KOPT-K1 (cell line): ENCODE results near the gene SLITRK2.

Experiments
- H3K27ac ChIP-seq: fragments of 200-600 bp; sonication (generic); 2 replicates; pipeline ENCODE4 v1.5.1; 2016; ENCODE audit warnings: antibody characterized with exemption, mild to moderate bottlenecking, low read depth, low read length; ENCODE audit not compliant: poor library complexity, severe bottlenecking
- H3K36me3 ChIP-seq: fragments of 200-600 bp; sonication (generic); 2 replicates; pipeline ENCODE4 v1.5.1; 2017; ENCODE audit warnings: antibody characterized with exemption, mild to moderate bottlenecking, low read length, moderate library complexity; ENCODE audit not compliant: insufficient read depth
- H3K9me3 ChIP-seq: fragments of 200-600 bp; sonication (generic); 2 replicates; pipeline ENCODE4 v1.5.1; 2017; ENCODE audit warnings: antibody characterized with exemption, low read length, mild to moderate bottlenecking; ENCODE audit not compliant: insufficient read depth, poor library complexity, severe bottlenecking

Gene SLITRK2

GRCh38 chrX:145832796-145833195, 15.2 kb downstream of the SLITRK2 start:
- Histone ChIP-seq H3K36me3 (no peaks in the 10 kb centered on the region), H3K9me3 (no peaks in the 10 kb centered on the region), H3K27ac (no peak overlapping the region)

- Histone ChIP-seq H3K36me3 (no peaks in the 10 kb centered on the region), H3K9me3 (no peaks in the 10 kb centered on the region), H3K27ac (no peak overlapping the region)
Observed at GRCh38 chrX:145840531-145840930, 22.9 kb downstream of the SLITRK2 start.

- Histone ChIP-seq H3K9me3 (no peaks in the 10 kb centered on the region), H3K27ac (no peak overlapping the region), H3K36me3 (no peaks in the 10 kb centered on the region)
Observed at GRCh38 chrX:145843146-145843904, 25.7 kb downstream of the SLITRK2 start.

- Histone ChIP-seq H3K27ac (no peak overlapping the region), H3K9me3 (no peaks in the 10 kb centered on the region), H3K36me3 (no peaks in the 10 kb centered on the region)
Observed at GRCh38 chrX:145844886-145845285, 27.3 kb downstream of the SLITRK2 start.

GRCh38 chrX:145848448-145848847, 30.8 kb downstream of the SLITRK2 start:
- no peak overlapping the region for H3K27ac ChIP-seq
- no peaks in the 10 kb centered on the region for H3K36me3 ChIP-seq
- H3K9me3 ChIP-seq, result no peaks in the 10 kb centered on the region

- Histone ChIP-seq H3K36me3 (no peaks in the 10 kb centered on the region), H3K27ac (no peak overlapping the region), H3K9me3 (no peaks in the 10 kb centered on the region)
Observed at GRCh38 chrX:145848857-145849256, 31.2 kb downstream of the SLITRK2 start.

GRCh38 chrX:145853181-145853580, 35.6 kb downstream of the SLITRK2 start:
- Histone ChIP-seq H3K27ac (no peak overlapping the region), H3K36me3 (no peaks in the 10 kb centered on the region), H3K9me3 (no peaks in the 10 kb centered on the region)

- Histone ChIP-seq H3K9me3 (no peaks in the 10 kb centered on the region), H3K36me3 (no peaks in the 10 kb centered on the region), H3K27ac (no peak overlapping the region)
Observed at GRCh38 chrX:145856181-145856580, 38.6 kb downstream of the SLITRK2 start.

- H3K36me3 ChIP-seq, result no peaks in the 10 kb centered on the region
- no peaks in the 10 kb centered on the region for H3K9me3 ChIP-seq
- no peak overlapping the region for H3K27ac ChIP-seq
Observed at GRCh38 chrX:145861818-145862217, 44.2 kb downstream of the SLITRK2 start.

GRCh38 chrX:145865082-145865481, 47.5 kb downstream of the SLITRK2 start:
- Histone ChIP-seq H3K9me3 (no peaks in the 10 kb centered on the region), H3K36me3 (no peaks in the 10 kb centered on the region), H3K27ac (no peak overlapping the region)
